Hepatocyte (in vitro differentiated cells): ENCODE results near the gene CFAP54.

Source experiments
- EZH2 ChIP-seq: fragments of 200-600 bp; sonication (generic); IDR thresholded peaks from 2 replicates; pipeline ENCODE4 v1.6.1; 2016; ENCODE audit warnings: antibody characterized with exemption, mild to moderate bottlenecking, borderline replicate concordance
- TF ChIP-seq, protein P1 (sequence below): fragments of 200-600 bp; sonication (generic); IDR thresholded peaks from 2 replicates; pipeline ENCODE4 v1.5.1; 2016; ENCODE audit warnings: antibody characterized with exemption, mild to moderate bottlenecking; ENCODE audit not compliant: poor library complexity

GRCh38 chr12:96521895-96522682 is 32.7 kb downstream of the CFAP54 start:
- TF ChIP-seq, protein P1, sequence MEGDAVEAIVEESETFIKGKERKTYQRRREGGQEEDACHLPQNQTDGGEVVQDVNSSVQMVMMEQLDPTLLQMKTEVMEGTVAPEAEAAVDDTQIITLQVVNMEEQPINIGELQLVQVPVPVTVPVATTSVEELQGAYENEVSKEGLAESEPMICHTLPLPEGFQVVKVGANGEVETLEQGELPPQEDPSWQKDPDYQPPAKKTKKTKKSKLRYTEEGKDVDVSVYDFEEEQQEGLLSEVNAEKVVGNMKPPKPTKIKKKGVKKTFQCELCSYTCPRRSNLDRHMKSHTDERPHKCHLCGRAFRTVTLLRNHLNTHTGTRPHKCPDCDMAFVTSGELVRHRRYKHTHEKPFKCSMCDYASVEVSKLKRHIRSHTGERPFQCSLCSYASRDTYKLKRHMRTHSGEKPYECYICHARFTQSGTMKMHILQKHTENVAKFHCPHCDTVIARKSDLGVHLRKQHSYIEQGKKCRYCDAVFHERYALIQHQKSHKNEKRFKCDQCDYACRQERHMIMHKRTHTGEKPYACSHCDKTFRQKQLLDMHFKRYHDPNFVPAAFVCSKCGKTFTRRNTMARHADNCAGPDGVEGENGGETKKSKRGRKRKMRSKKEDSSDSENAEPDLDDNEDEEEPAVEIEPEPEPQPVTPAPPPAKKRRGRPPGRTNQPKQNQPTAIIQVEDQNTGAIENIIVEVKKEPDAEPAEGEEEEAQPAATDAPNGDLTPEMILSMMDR = no peak
- TF ChIP-seq EZH2 = no peak
